ENCODE measurements around the gene DOCK9. TPM values are rescaled to one million over a fixed set of nuclear protein-coding genes. Genes with fewer than 3 reads are reported as not detected.
"Not testable (repeated sequence)": the region's sequence is repeated elsewhere in the genome, so short reads cannot be mapped to it uniquely, and the experiment has no call there.

The DOCK9 gene
- total and polyA plus RNA-seq, 7 donors, result 13.8 to 39.5 (median 19.9) TPM

- Histone ChIP-seq H3K27ac (no peak overlapping the region), H3K36me3 (ENCODE audit: insufficient read depth in 1 of 2, low read depth in 1 of 2) (peaks cover 0 to 5% of the 10 kb centered on the region in 2 donors), H3K4me3 (no peak overlapping the region), H3K9me3 (no peaks in the 10 kb centered on the region), H3K27me3 (ENCODE audit: insufficient read depth in 3 of 3, low read length in 2 of 3) (no peaks in the 10 kb centered on the region), H3K4me1 (no peaks in the 10 kb centered on the region)
- ATAC-seq, result no peak
- WGBS, 3 donors, result 96% methylated on average over 12 of the region's 12 CpGs
- DNase-seq, result no peak
- intact Hi-C loops (cut with DNase I), result no loop called here
- no peak for TF ChIP-seq CTCF (IDR thresholded peaks at IDR 0.05)
These were observed 161.5 kb downstream of the DOCK9 start for GRCh38 chr13:98816406-98816805.

GRCh38 chr13:98813993-98814392 lies 163.9 kb downstream of the DOCK9 start:
- Histone ChIP-seq H3K4me3 (no peak overlapping the region), H3K27ac (no peak overlapping the region)
- 66 to 76% (median 70%) methylated on average over 3 of the region's 3 CpGs for WGBS, 3 donors

GRCh38 chr13:98812186-98812790 lies 165.6 kb downstream of the DOCK9 start:
- intact Hi-C loops (cut with DNase I), result not testable (repeated sequence)
- WGBS, 3 donors, result 33% methylated on average over 1 of the region's 5 CpGs; no CpG with 5 or more reads in 1 of the 3 donors

More at GRCh38 chr13:98813993-98814392, 163.9 kb downstream of the DOCK9 start:
- no peaks in the 10 kb centered on the region for H3K4me1 ChIP-seq
- intact Hi-C loops (cut with DNase I), result no loop called here
- DNase-seq (no peak), ATAC-seq (no peak)
- no peaks in the 10 kb centered on the region for H3K27me3 ChIP-seq (ENCODE audit: insufficient read depth in 3 of 3, low read length in 2 of 3)
- H3K36me3 ChIP-seq (ENCODE audit: insufficient read depth in 1 of 2, low read depth in 1 of 2), result peaks cover 6 to 16% of the 10 kb centered on the region in 2 donors
- TF ChIP-seq CTCF (IDR thresholded peaks at IDR 0.05), result no peak
- H3K9me3 ChIP-seq, result no peaks in the 10 kb centered on the region

GRCh38 chr13:98810746-98811145 lies 167.1 kb downstream of the DOCK9 start:
- no peak for TF ChIP-seq CTCF (IDR thresholded peaks at IDR 0.05)
- 50 to 63% (median 50%) methylated on average over 1 of the region's 1 CpG for WGBS, 3 donors
- DNase-seq (no peak), ATAC-seq (no peak)
- intact Hi-C loops (cut with DNase I), result no loop called here
- no peak overlapping the region for H3K27ac ChIP-seq
- no peaks in the 10 kb centered on the region for H3K27me3 ChIP-seq (ENCODE audit: insufficient read depth in 3 of 3, low read length in 2 of 3)
- peaks cover 6 to 26% of the 10 kb centered on the region in 2 donors for H3K36me3 ChIP-seq (ENCODE audit: insufficient read depth in 1 of 2, low read depth in 1 of 2)
- no peaks in the 10 kb centered on the region for H3K9me3 ChIP-seq
- no peak overlapping the region for H3K4me3 ChIP-seq
- no peaks in the 10 kb centered on the region for H3K4me1 ChIP-seq

More at GRCh38 chr13:98812186-98812790, 165.6 kb downstream of the DOCK9 start:
- not testable (repeated sequence) for H3K27me3 ChIP-seq (ENCODE audit: insufficient read depth in 3 of 3, low read length in 2 of 3); DNase-seq; H3K4me3 ChIP-seq; H3K4me1 ChIP-seq; H3K9me3 ChIP-seq; H3K27ac ChIP-seq
- H3K36me3 ChIP-seq (ENCODE audit: insufficient read depth in 1 of 2, low read depth in 1 of 2), result peaks cover 6 to 20% of the 10 kb centered on the region in 2 donors
- peak in 3 of 4 donors; percentile 39 to 57 (median 47) for ATAC-seq

GRCh38 chr13:98809345-98809777 lies 168.5 kb downstream of the DOCK9 start:
- H3K36me3 ChIP-seq (ENCODE audit: insufficient read depth in 1 of 2, low read depth in 1 of 2), result peaks cover 11 to 40% of the 10 kb centered on the region in 2 donors
- ATAC-seq, result no peak
- 84 to 90% (median 88%) methylated on average over 11 of the region's 11 CpGs for WGBS, 3 donors

More at GRCh38 chr13:98809345-98809777, 168.5 kb downstream of the DOCK9 start:
- H3K9me3 ChIP-seq, result no peaks in the 10 kb centered on the region
- no peak overlapping the region for H3K4me3 ChIP-seq
- DNase-seq, result no peak
- H3K27me3 ChIP-seq (ENCODE audit: insufficient read depth in 3 of 3, low read length in 2 of 3), result no peaks in the 10 kb centered on the region
- no peak for TF ChIP-seq CTCF (IDR thresholded peaks at IDR 0.05)
- H3K4me1 ChIP-seq, result no peaks in the 10 kb centered on the region
- intact Hi-C loops (cut with DNase I), result no loop called here
- H3K27ac ChIP-seq, result no peak overlapping the region
